ENCODE measurements around the gene C19orf18.
"Not testable (repeated sequence)": the region's sequence is repeated elsewhere in the genome, so short reads cannot be mapped to it uniquely, and the experiment has no call there.

C19orf18 gene

DNA sequence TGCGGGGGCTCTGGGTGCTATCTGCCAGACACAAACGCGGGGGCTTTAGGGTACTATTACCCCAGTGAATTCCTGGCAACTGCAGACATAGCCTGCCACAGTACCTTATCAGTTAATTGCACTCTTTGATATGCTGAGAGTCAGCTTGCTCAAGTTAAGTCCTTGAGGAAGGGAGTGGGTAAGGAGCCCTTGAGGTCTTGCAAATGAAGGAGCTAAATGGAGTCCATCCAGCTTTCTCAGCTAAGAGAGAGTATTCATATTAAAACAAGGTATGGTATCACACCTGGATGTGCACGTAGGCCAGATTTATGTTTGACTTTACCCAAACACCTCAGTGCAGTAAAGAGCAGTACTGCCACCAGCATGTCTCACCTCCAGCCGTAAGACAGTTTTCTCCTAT lies 39.8 kb upstream of the C19orf18 start:
- H3K36me3 ChIP-seq (replicated peaks; ENCODE audit: low read depth, low read length): peaks cover 2% of the 10 kb centered on the region

DNA sequence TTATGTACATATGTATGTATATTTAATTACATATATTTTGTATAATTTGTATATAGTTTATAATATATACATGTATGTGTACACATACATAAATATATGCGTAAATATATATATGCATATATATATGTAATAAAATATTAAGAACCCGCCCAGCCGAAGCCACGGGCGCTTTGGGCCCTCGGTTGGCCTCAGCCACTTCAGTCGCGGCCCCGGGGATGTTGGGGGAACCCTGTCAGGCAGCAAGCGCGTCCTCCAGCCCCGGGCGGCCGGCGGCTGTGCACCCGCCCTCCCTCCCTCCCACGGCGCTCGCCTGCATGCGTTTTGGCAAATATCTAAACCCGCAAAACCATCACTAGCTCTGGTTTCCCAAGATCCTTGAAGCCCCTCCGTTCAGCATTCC lies 36.2 kb upstream of the C19orf18 start:
- H3K4me3 ChIP-seq (ENCODE audit: low read length): no peak overlapping the region

More for the DNA sequence above, 39.8 kb upstream of the C19orf18 start:
- Histone ChIP-seq H3K4me2 (ENCODE audit: low read length) (no peak overlapping the region), H3K4me3 (ENCODE audit: low read length) (no peak overlapping the region), H3K79me2 (ENCODE audit: low read length) (no peaks in the 10 kb centered on the region), H4K20me1 (ENCODE audit: insufficient read depth, low read length) (no peaks in the 10 kb centered on the region), H3K4me1 (ENCODE audit: low read length) (no peaks in the 10 kb centered on the region), H3K9ac (ENCODE audit: low read length) (no peak overlapping the region), H3K27ac (ENCODE audit: low read length) (no peak overlapping the region), H3K27me3 (ENCODE audit: low read depth, low read length) (no peaks in the 10 kb centered on the region), H3K9me3 (ENCODE audit: insufficient read depth, low read length) (peaks cover 22% of the 10 kb centered on the region), H2AFZ (ENCODE audit: low read depth, low read length) (no peak overlapping the region)
- TF ChIP-seq EZH2phosphoT487 (IDR thresholded peaks at IDR 0.05; ENCODE audit: low read depth): no peak
- TF ChIP-seq, protein P1, sequence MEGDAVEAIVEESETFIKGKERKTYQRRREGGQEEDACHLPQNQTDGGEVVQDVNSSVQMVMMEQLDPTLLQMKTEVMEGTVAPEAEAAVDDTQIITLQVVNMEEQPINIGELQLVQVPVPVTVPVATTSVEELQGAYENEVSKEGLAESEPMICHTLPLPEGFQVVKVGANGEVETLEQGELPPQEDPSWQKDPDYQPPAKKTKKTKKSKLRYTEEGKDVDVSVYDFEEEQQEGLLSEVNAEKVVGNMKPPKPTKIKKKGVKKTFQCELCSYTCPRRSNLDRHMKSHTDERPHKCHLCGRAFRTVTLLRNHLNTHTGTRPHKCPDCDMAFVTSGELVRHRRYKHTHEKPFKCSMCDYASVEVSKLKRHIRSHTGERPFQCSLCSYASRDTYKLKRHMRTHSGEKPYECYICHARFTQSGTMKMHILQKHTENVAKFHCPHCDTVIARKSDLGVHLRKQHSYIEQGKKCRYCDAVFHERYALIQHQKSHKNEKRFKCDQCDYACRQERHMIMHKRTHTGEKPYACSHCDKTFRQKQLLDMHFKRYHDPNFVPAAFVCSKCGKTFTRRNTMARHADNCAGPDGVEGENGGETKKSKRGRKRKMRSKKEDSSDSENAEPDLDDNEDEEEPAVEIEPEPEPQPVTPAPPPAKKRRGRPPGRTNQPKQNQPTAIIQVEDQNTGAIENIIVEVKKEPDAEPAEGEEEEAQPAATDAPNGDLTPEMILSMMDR (IDR thresholded peaks at IDR 0.05; ENCODE audit: low read depth, low read length): no peak

GRCh38 chr19:58009666-58010301 lies 35.5 kb upstream of the C19orf18 start:
- H3K9ac ChIP-seq (ENCODE audit: low read length): no peak overlapping the region
- H4K20me1 ChIP-seq (ENCODE audit: insufficient read depth, low read length): no peaks in the 10 kb centered on the region
- no peaks in the 10 kb centered on the region for H3K79me2 ChIP-seq (ENCODE audit: low read length)
- no peak overlapping the region for H2AFZ ChIP-seq (ENCODE audit: low read depth, low read length)
- no peak overlapping the region for H3K4me3 ChIP-seq (ENCODE audit: low read length)
- no peak overlapping the region for H3K4me2 ChIP-seq (ENCODE audit: low read length)
- peaks cover 39% of the 10 kb centered on the region for H3K9me3 ChIP-seq (ENCODE audit: insufficient read depth, low read length)
- TF ChIP-seq, protein P1 (IDR thresholded peaks at IDR 0.05; ENCODE audit: low read depth, low read length): no peak
- no peak for TF ChIP-seq EZH2phosphoT487 (IDR thresholded peaks at IDR 0.05; ENCODE audit: low read depth)
- no peaks in the 10 kb centered on the region for H3K27me3 ChIP-seq (ENCODE audit: low read depth, low read length)
- H3K4me1 ChIP-seq (ENCODE audit: low read length): no peaks in the 10 kb centered on the region
- peaks cover 19% of the 10 kb centered on the region for H3K36me3 ChIP-seq (replicated peaks; ENCODE audit: low read depth, low read length)
- H3K27ac ChIP-seq (ENCODE audit: low read length): no peak overlapping the region

More for the DNA sequence above, 36.2 kb upstream of the C19orf18 start:
- H3K4me2 ChIP-seq (ENCODE audit: low read length): no peak overlapping the region
- no peaks in the 10 kb centered on the region for H3K27me3 ChIP-seq (ENCODE audit: low read depth, low read length)
- no peak overlapping the region for H2AFZ ChIP-seq (ENCODE audit: low read depth, low read length)
- no peaks in the 10 kb centered on the region for H4K20me1 ChIP-seq (ENCODE audit: insufficient read depth, low read length)
- H3K27ac ChIP-seq (ENCODE audit: low read length): no peak overlapping the region
- TF ChIP-seq, protein P1 (IDR thresholded peaks at IDR 0.05; ENCODE audit: low read depth, low read length): no peak
- no peak for TF ChIP-seq EZH2phosphoT487 (IDR thresholded peaks at IDR 0.05; ENCODE audit: low read depth)
- peaks cover 15% of the 10 kb centered on the region for H3K36me3 ChIP-seq (replicated peaks; ENCODE audit: low read depth, low read length)
- peaks cover 39% of the 10 kb centered on the region for H3K9me3 ChIP-seq (ENCODE audit: insufficient read depth, low read length)
- no peaks in the 10 kb centered on the region for H3K4me1 ChIP-seq (ENCODE audit: low read length)
- H3K79me2 ChIP-seq (ENCODE audit: low read length): no peaks in the 10 kb centered on the region
- H3K9ac ChIP-seq (ENCODE audit: low read length): no peak overlapping the region

- Histone ChIP-seq H3K4me2 (ENCODE audit: low read length) (no peak overlapping the region), H2AFZ (ENCODE audit: low read depth, low read length) (no peak overlapping the region), H4K20me1 (ENCODE audit: insufficient read depth, low read length) (no peaks in the 10 kb centered on the region), H3K36me3 (replicated peaks; ENCODE audit: low read depth, low read length) (peaks cover 24% of the 10 kb centered on the region), H3K9me3 (ENCODE audit: insufficient read depth, low read length) (peaks cover 40% of the 10 kb centered on the region), H3K9ac (ENCODE audit: low read length) (no peak overlapping the region), H3K27me3 (ENCODE audit: low read depth, low read length) (no peaks in the 10 kb centered on the region), H3K79me2 (ENCODE audit: low read length) (no peaks in the 10 kb centered on the region), H3K4me3 (ENCODE audit: low read length) (no peak overlapping the region), H3K4me1 (ENCODE audit: low read length) (no peaks in the 10 kb centered on the region), H3K27ac (ENCODE audit: low read length) (no peak overlapping the region)
- TF ChIP-seq EZH2phosphoT487 (IDR thresholded peaks at IDR 0.05; ENCODE audit: low read depth): no peak
- TF ChIP-seq, protein P1 (IDR thresholded peaks at IDR 0.05; ENCODE audit: low read depth, low read length): no peak
Observed at GRCh38 chr19:58009301-58009665, 34.9 kb upstream of the C19orf18 start.

- H4K20me1 ChIP-seq (ENCODE audit: insufficient read depth, low read length); H3K79me2 ChIP-seq (ENCODE audit: low read length); H2AFZ ChIP-seq (ENCODE audit: low read depth, low read length); H3K27ac ChIP-seq (ENCODE audit: low read length); H3K9ac ChIP-seq (ENCODE audit: low read length); H3K4me3 ChIP-seq (ENCODE audit: low read length); H3K4me2 ChIP-seq (ENCODE audit: low read length); H3K4me1 ChIP-seq (ENCODE audit: low read length); H3K27me3 ChIP-seq (ENCODE audit: low read depth, low read length): not testable (repeated sequence)
- H3K9me3 ChIP-seq (ENCODE audit: insufficient read depth, low read length): peaks cover 44% of the 10 kb centered on the region
- peaks cover 27% of the 10 kb centered on the region for H3K36me3 ChIP-seq (replicated peaks; ENCODE audit: low read depth, low read length)
Observed at GRCh38 chr19:58008877-58009276, 34.5 kb upstream of the C19orf18 start.
